Activated CD8-positive, alpha-beta T cell treated with anti-CD3 and anti-CD28 coated beads, Interleukin-2, amount 10 ng/mL, durations not matched to agents 7 days and 5 days (primary cell): ENCODE measurements around the gene ST8SIA6. TPM values are rescaled to one million over a fixed set of nuclear protein-coding genes. Genes with fewer than 3 reads are reported as not detected.
"Not testable (repeated sequence)": the region's sequence is repeated elsewhere in the genome, so short reads cannot be mapped to it uniquely, and the experiment has no call there.

ENCODE experiments used
- ATAC-seq: fragments of 150-1000 bp; cut with Tn5 transposase; one replicate; pipeline ENCODE4 v1.10.0; 2021; ENCODE audit warnings: moderate library complexity
- CTCF ChIA-PET: fragments of 350-600 bp; sonication (Branson Sonifier 250); formaldehyde crosslinking; loops from one replicate; lab custom pipeline; 2021; ENCODE audit warnings: antibody characterized with exemption; lab: Charles Lee
- POLR2A ChIA-PET: fragments of 350-600 bp; sonication (Branson Sonifier 250); formaldehyde crosslinking; loops from one replicate; lab custom pipeline; 2021; ENCODE audit warnings: antibody characterized with exemption; lab: Charles Lee
- DNase-seq: peaks from one replicate; pipeline ENCODE4 v3.0.0-alpha.2; 2020
- H3K27ac Mint-ChIP-seq: one replicate; pipeline ENCODE4 v1.8.0; 2021; ENCODE audit warnings: mild to moderate bottlenecking, mixed read lengths
- H3K27me3 Mint-ChIP-seq: one replicate; pipeline ENCODE4 v1.8.0; 2021; ENCODE audit warnings: low read depth, mixed read lengths
- H3K36me3 Mint-ChIP-seq: one replicate; pipeline ENCODE4 v1.8.0; 2021; ENCODE audit warnings: low read depth, mixed read lengths
- H3K4me1 Mint-ChIP-seq: one replicate; pipeline ENCODE4 v1.8.0; 2021; ENCODE audit warnings: low read depth, mixed read lengths
- H3K4me3 Mint-ChIP-seq: one replicate; pipeline ENCODE4 v1.8.0; 2021; ENCODE audit warnings: mild to moderate bottlenecking, mixed read lengths
- H3K9me3 Mint-ChIP-seq: one replicate; pipeline ENCODE4 v1.8.0; 2022; ENCODE audit warnings: mixed read lengths; ENCODE audit not compliant: insufficient read depth
- total RNA-seq, 2 experiments: library from RNA; stranded (reverse); gene quantifications; one replicate each; pipeline ENCODE4 v1.2.3, GENCODE V29; 2021

The ST8SIA6 gene
- total RNA-seq, 2 experiments from 2014 or later: not detected

DNA sequence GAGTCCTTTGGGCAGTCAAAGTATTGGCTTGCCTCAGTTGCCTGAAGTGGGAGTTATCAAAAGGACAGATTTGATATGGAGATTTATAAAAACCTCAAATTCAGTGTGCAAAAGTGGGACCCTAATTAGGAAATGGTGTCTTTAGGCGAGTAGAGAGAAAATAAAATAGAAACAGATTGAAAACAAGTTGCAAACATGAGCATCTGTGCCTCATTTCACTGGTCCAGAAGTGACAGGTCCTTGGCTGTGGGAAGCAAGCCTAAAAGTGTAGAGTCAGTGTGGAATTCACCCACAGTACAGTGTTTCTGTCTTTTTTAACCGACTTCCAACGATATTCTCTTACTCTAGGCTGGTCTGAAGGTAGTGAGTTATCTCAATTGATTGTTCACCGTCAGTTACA, 51.2 kb downstream of the ST8SIA6 start:
- H3K4me1 Mint-ChIP-seq: no peaks in the 10 kb centered on the region
- no peak for ATAC-seq
- no peaks in the 10 kb centered on the region for H3K9me3 Mint-ChIP-seq
- no peak for DNase-seq
- no peak overlapping the region for H3K4me3 Mint-ChIP-seq
- H3K27me3 Mint-ChIP-seq: peaks cover 12% of the 10 kb centered on the region
- ChIA-PET CTCF (no interaction called here), POLR2A (no interaction called here)
- no peaks in the 10 kb centered on the region for H3K36me3 Mint-ChIP-seq
- H3K27ac Mint-ChIP-seq: no peak overlapping the region

DNA sequence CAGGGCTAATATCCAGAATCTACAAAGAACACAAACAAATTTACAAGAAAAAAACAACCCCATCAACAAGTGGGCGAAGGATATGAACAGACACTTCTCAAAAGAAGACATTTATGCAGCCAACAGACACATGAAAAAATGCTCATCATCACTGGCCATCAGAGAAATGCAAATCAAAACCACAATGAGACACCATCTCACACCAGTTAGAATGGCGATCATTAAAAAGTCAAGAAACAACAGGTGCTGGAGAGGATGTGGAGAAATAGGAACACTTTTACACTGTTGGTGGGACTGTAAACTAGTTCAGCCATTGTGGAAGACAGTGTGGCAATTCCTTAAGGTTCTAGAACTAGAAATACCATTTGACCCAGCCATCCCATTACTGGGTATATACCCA, 52.4 kb downstream of the ST8SIA6 start:
- H3K27me3 Mint-ChIP-seq: peaks cover 12% of the 10 kb centered on the region
- CTCF ChIA-PET, H3K36me3 Mint-ChIP-seq, H3K9me3 Mint-ChIP-seq, ATAC-seq, DNase-seq, POLR2A ChIA-PET, H3K4me1 Mint-ChIP-seq, H3K27ac Mint-ChIP-seq, H3K4me3 Mint-ChIP-seq: not testable (repeated sequence)

DNA sequence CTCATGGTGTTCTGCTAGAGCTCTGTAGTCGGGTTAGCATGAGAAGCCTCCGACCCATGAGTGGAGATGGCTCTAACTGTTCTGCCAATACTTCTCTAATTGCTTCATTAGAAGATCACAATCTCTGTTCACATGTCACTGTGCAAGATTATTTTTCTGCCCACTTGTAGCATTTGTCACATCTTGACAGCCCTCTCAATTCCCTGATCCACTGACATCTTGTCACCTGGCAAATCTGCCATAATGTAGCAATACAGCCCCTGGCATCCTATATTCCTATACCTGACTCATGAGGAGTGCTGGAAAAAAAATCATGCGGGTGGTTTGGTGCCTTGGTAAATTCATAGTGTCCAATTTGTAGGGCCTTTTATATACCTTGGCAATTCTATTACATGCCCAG, 58.4 kb downstream of the ST8SIA6 start:
- CTCF ChIA-PET: no interaction called here
- H3K4me1 Mint-ChIP-seq: no peaks in the 10 kb centered on the region

DNA sequence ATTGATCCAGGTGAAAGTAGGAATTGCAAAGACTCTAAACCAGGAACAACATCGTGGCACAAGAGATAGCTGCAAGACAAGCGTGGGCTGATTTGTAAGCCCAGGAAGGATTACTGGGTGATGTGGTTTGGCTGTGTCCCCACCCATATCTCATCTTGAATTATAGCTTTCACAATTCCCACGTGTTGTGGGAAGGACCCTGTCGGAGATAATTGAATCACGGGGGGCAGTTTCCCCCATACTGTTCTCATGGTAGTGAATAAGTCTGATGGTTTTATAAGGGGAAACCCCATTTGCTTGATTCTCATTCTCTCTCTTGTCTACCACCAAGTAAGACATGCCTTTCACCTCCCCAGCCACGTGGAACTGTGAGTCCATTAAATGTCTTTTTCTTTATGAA, 59.5 kb downstream of the ST8SIA6 start:
- no peaks in the 10 kb centered on the region for H3K9me3 Mint-ChIP-seq
- no peak overlapping the region for H3K27ac Mint-ChIP-seq
- no peak for DNase-seq
- no peak for ATAC-seq
- POLR2A ChIA-PET: no interaction called here
- no peaks in the 10 kb centered on the region for H3K36me3 Mint-ChIP-seq
- peaks cover 6% of the 10 kb centered on the region for H3K27me3 Mint-ChIP-seq
- CTCF ChIA-PET: no interaction called here
- no peak overlapping the region for H3K4me3 Mint-ChIP-seq
- H3K4me1 Mint-ChIP-seq: no peaks in the 10 kb centered on the region

More for the DNA sequence above, 58.4 kb downstream of the ST8SIA6 start:
- Mint-ChIP-seq H3K4me3 (no peak overlapping the region), H3K9me3 (no peaks in the 10 kb centered on the region), H3K27me3 (peaks cover 6% of the 10 kb centered on the region), H3K36me3 (no peaks in the 10 kb centered on the region), H3K27ac (no peak overlapping the region)
- no peak for DNase-seq
- POLR2A ChIA-PET: no interaction called here
- no peak for ATAC-seq

DNA sequence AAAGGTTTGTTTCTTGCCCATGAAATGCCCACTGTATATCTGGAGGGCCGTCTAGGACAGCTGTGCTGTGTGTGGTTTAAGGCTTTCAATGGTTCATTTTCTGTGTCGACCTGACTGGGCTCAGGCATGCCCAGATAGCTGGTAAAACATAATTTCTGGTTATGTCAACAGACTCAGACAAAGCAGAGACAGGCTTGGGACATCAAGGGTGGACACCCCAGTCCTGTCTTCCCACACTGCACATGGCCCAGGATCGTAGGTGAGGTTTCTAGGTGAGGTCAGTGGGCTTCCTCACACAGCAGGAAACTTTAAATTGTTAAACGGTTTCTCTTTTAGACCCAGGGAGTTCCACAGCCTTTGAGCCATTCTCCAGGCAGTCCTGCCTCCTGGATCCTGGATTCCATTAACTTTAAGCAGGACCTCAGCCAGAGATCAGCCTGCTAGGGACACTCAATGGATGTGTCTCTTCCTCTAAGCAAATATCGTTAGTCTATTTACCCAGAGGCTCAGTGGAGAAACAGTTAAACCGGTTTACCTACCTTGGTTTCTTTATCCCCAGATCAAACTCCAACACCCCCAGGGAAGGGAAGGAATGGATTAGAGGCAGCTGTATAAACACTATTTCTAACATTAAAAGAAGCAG, 66.4 kb downstream of the ST8SIA6 start:
- H3K4me3 Mint-ChIP-seq: no peak overlapping the region
- H3K27ac Mint-ChIP-seq: no peak overlapping the region
- no peaks in the 10 kb centered on the region for H3K4me1 Mint-ChIP-seq
- DNase-seq: no peak
- ATAC-seq: no peak
- no peaks in the 10 kb centered on the region for H3K9me3 Mint-ChIP-seq
- no peaks in the 10 kb centered on the region for H3K36me3 Mint-ChIP-seq
- CTCF ChIA-PET: interaction anchor here (0.8 to 1.4 kb wide), 2 partner anchors 12 kb away, joined by 3 to 4 read pairs; no protein-coding TSS in a partner anchor
- POLR2A ChIA-PET: no interaction called here
- no peaks in the 10 kb centered on the region for H3K27me3 Mint-ChIP-seq

DNA sequence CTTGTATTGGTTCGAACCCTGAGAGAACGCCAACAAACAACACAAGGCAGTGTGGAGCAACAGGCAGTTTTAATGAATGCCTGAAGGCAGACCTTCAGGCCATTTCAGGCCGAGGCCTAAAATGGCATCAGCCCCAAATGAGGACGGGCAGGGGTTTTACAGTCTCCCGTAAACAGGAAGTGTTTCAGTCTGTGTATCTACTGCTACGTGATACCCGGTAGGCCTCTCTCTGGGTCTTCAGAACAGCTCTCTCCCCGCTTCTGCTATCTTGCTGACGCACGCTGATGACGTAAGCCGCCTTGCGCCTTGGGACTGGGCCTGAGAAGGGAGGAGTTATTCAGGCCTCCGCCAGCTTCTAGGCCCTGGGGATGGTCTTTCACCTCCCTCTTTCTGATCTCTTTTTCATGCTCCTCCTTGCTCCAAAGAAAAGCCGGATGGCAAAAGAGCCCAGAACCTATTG, 67.7 kb downstream of the ST8SIA6 start:
- CTCF ChIA-PET: interaction anchor here (2.6 kb wide), 1 partner anchor 10 kb away, joined by 7 read pairs; no protein-coding TSS in a partner anchor
- Mint-ChIP-seq H3K9me3 (no peaks in the 10 kb centered on the region), H3K36me3 (no peaks in the 10 kb centered on the region), H3K27ac (no peak overlapping the region), H3K4me3 (no peak overlapping the region), H3K4me1 (no peaks in the 10 kb centered on the region), H3K27me3 (no peaks in the 10 kb centered on the region)
- DNase-seq: no peak
- POLR2A ChIA-PET: no interaction called here
- ATAC-seq: no peak

DNA sequence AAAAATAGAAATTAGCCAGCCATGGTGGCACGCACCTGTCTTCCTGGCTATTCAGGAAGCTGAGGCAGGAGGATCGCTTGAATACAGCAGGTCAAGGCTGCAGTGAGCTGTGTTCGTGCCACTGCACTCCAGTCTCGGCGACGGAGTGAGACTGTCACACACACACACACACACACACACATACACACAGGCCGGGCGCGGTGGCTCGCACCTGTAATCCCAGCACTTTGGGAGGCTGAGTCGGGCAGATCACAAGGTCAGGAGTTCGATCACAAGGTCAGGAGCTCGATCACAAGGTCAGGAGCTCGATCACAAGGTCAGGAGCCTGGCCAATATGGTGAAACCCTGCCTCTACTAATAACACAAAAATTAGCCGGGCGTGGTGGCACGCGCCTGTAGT, 68.4 kb downstream of the ST8SIA6 start:
- CTCF ChIA-PET: interaction anchor here (2.6 kb wide), 1 partner anchor 9 kb away, joined by 7 read pairs; no protein-coding TSS in a partner anchor
- H3K4me3 Mint-ChIP-seq: no peak overlapping the region

DNA sequence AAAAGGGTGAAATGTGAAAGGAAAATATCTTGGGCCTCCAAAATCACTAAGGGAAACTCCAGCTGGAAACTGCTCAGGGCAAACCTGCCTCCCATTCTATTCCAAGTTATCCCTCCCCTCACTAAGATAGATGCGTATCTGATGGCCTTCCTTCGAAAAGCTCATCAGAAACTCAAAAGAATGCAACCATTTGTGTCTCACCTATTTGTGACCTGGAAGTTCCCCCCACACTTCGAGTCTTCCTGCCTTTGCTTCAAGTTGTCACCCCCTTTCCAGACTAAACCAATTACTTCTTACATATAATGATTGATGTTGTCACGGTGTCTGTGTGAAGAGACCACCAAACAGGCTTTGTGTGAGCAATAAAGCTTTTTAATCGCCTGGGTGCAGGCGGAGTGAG, 69.3 kb downstream of the ST8SIA6 start:
- Mint-ChIP-seq H3K36me3 (no peaks in the 10 kb centered on the region), H3K27me3 (peaks cover 2% of the 10 kb centered on the region), H3K27ac (no peak overlapping the region), H3K9me3 (no peaks in the 10 kb centered on the region), H3K4me1 (no peaks in the 10 kb centered on the region), H3K4me3 (no peak overlapping the region)
- DNase-seq (no peak), ATAC-seq (no peak)
- ChIA-PET CTCF (interaction anchor here (2.6 kb wide), 1 partner anchor 8 kb away, joined by 7 read pairs; no protein-coding TSS in a partner anchor), POLR2A (no interaction called here)

More for the DNA sequence above, 68.4 kb downstream of the ST8SIA6 start:
- Mint-ChIP-seq H3K4me1 (no peaks in the 10 kb centered on the region), H3K36me3 (no peaks in the 10 kb centered on the region), H3K9me3 (no peaks in the 10 kb centered on the region), H3K27me3 (no peaks in the 10 kb centered on the region), H3K27ac (no peak overlapping the region)
- DNase-seq (no peak), ATAC-seq (no peak)
- POLR2A ChIA-PET: no interaction called here

DNA sequence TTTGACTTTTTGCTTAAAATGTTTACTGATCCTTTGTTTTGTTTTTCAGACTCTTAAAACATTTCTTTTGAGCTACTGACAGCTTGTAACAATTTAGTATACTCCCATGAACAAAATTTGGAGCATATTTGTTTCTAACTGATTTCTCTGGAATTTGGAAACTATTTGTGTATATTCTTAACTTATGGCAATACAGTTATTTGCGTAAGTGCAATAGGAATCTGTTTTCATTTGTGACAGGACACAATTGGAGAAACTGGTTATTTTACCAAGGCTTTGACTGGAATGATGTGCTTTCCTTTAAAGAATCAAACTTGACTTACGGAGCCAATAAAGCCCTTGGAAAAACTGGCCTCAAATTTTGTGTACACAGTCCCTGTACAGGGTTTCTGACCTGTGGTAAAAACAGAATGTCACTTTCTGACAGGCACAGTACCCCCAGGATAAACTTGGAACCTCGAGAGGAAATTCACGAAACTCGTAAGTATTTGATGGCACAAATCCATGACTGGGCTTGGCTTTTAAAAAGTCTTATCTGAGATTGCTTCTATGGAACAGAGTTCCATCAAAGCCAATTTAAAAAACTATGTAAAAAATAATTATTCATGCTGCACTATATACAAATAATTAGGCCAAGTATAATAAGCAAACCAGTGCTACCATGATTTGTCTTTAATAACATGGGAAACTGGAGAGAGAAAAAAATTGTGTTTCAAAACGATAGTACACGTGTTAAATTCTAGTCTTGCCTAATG, 70.4 kb downstream of the ST8SIA6 start:
- no peaks in the 10 kb centered on the region for H3K9me3 Mint-ChIP-seq
- ATAC-seq (no peak), DNase-seq (no peak)
- no peaks in the 10 kb centered on the region for H3K4me1 Mint-ChIP-seq
- POLR2A ChIA-PET: no interaction called here
- CTCF ChIA-PET: interaction anchor here (2.6 kb wide), 1 partner anchor 7 kb away, joined by 7 read pairs; no protein-coding TSS in a partner anchor
- no peaks in the 10 kb centered on the region for H3K36me3 Mint-ChIP-seq
- H3K27ac Mint-ChIP-seq: no peak overlapping the region
- peaks cover 2% of the 10 kb centered on the region for H3K27me3 Mint-ChIP-seq
- no peak overlapping the region for H3K4me3 Mint-ChIP-seq

DNA sequence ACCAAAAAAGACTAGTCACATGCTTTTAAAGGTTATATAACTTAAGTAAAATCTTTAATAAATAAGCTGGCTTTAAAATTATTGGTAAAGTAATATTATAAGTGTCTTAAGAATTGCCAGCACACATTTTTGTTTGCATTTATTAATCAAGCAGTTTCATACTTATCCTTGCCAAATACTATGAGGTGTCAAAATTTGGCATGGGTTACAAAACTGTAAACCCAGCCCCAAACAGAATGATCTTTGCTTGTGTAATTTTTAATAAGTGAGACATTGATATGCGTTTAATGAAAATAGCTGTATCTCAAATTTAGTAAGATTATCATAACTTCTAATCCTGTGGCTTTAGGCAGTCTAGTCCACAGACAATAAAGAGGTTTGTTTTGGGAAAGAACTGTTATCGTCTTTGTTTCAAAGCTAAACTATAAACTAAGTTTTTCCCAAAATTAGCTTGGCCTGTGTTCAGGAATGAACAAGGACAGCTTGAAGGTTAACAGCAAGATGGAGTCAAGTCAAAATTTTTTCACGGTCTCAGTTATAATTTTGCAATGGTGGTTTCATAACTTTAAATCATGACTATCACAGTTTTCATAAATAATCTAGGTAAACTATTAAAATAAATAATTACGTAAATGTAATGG, 72.8 kb downstream of the ST8SIA6 start:
- H3K27ac Mint-ChIP-seq: no peak overlapping the region
- peaks cover 2% of the 10 kb centered on the region for H3K27me3 Mint-ChIP-seq
- ChIA-PET CTCF (interaction anchor here (0.9 to 1.1 kb wide), 2 partner anchors 9 to 27 kb away, joined by 3 to 4 read pairs; no protein-coding TSS in a partner anchor), POLR2A (no interaction called here)
- no peak overlapping the region for H3K4me3 Mint-ChIP-seq
- ATAC-seq: no peak
- no peaks in the 10 kb centered on the region for H3K4me1 Mint-ChIP-seq
- no peaks in the 10 kb centered on the region for H3K9me3 Mint-ChIP-seq
- DNase-seq: no peak
- H3K36me3 Mint-ChIP-seq: no peaks in the 10 kb centered on the region

DNA sequence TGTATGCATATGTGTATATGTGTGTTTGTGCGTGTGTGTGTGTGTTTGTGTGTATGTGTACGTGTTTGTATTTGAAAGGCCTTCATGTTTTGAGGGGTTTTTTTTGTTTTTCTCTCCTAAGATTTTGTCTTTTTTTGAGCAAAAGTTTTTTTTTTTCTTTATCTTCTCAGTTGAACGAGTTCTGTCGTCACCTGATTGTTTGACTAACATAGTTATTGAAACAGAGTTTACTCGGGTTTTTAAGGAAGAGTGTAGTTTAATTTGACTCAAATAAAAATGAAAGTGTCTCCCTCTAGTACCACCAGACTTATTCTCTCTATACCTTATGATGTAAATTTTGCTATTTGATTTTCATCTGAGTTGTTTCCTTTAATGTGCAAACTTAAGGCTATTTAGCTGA, 73.5 kb downstream of the ST8SIA6 start:
- CTCF ChIA-PET: interaction anchor here (0.9 kb wide), 1 partner anchor 9 kb away, joined by 3 read pairs; no protein-coding TSS in a partner anchor
- ATAC-seq (no peak), DNase-seq (no peak)
- no peaks in the 10 kb centered on the region for H3K4me1 Mint-ChIP-seq
- POLR2A ChIA-PET: no interaction called here
- H3K9me3 Mint-ChIP-seq: no peaks in the 10 kb centered on the region
- no peak overlapping the region for H3K27ac Mint-ChIP-seq
- no peak overlapping the region for H3K4me3 Mint-ChIP-seq
- peaks cover 2% of the 10 kb centered on the region for H3K27me3 Mint-ChIP-seq
- H3K36me3 Mint-ChIP-seq: no peaks in the 10 kb centered on the region
